ENCODE measurements around the gene GRM4. TPM values are rescaled to one million over a fixed set of nuclear protein-coding genes. Genes with fewer than 3 reads are reported as not detected.

Gene GRM4
- total RNA-seq, 4 donors from 2014 or later = not detected

- no peak for DNase-seq
- Histone ChIP-seq H3K4me3 (no peak overlapping the region), H3K4me1 (no peaks in the 10 kb centered on the region), H3K9me3 (no peaks in the 10 kb centered on the region), H3K27ac (no peak overlapping the region), H3K36me3 (no peaks in the 10 kb centered on the region), H3K27me3 (peaks cover 0 to 65% (median 0%) of the 10 kb centered on the region in 4 donors)
- 64% methylated on average over 8 to 9 of the region's 12 CpGs for WGBS, 2 donors
- TF ChIP-seq CTCF (IDR thresholded peaks at IDR 0.05) = no peak
- TF ChIP-seq POLR2A (IDR thresholded peaks at IDR 0.05) = no peak
- intact Hi-C loops (cut with DNase I) = no loop called here
These were observed 114.1 kb downstream of the GRM4 start for GRCh38 chr6:34031625-34032383.

- no peaks in the 10 kb centered on the region for H3K36me3 ChIP-seq
- no peak for DNase-seq
- 90% methylated on average over 2 of the region's 9 CpGs; no CpG with 5 or more reads in 1 of the 2 donors for WGBS, 2 donors
- no peak for TF ChIP-seq POLR2A (IDR thresholded peaks at IDR 0.05)
- no peak for TF ChIP-seq CTCF (IDR thresholded peaks at IDR 0.05)
- no peak overlapping the region for H3K27ac ChIP-seq
- H3K27me3 ChIP-seq = peaks cover 0 to 66% (median 0%) of the 10 kb centered on the region in 4 donors
- intact Hi-C loops (cut with DNase I) = no loop called here
- H3K4me1 ChIP-seq = no peaks in the 10 kb centered on the region
- no peaks in the 10 kb centered on the region for H3K9me3 ChIP-seq
- H3K4me3 ChIP-seq = no peak overlapping the region
These were observed 114.9 kb downstream of the GRM4 start for GRCh38 chr6:34030831-34031624.

DNA sequence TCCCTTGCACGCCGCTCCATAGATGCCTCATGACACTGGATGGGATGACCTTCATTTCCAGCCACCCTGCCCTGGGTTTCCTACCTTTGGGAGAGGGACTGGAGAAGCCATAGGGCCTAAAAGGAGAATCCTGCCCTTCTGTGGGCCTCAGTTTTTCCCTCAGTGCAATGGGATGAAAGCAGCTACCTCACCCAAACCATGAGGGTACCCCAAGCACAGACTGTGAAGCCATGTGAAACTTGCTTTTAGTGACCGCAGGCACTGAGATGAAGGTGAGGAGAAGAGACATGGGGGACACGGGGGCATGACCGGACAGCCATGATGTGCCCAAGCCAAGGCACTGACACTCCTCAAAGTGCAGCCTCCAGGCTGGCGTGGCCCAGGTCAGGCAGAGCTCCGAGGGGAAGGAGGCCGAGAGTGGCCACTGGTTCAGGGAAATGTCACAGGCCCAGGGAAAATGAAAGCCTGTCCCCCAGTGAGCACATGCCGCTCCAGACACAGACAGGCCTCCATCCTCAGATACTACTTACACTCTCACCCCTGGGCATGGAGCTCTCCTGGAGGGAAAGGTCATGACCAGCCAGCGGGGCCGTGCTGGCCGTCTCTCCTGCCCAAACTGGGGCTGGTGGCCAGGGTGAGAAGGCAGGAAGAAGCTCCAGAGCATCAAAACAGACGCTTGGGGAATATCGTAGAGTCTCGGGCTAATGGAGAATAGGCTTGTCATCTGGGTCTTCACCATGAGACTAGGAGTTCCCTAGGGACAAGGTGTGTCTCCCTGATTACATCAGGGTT is 116.2 kb downstream of the GRM4 start:
- H3K4me3 ChIP-seq = no peak overlapping the region
- H3K36me3 ChIP-seq = no peaks in the 10 kb centered on the region
- intact Hi-C loops (cut with DNase I) = no loop called here
- no peak for DNase-seq
- H3K4me1 ChIP-seq = no peaks in the 10 kb centered on the region
- H3K27ac ChIP-seq = no peak overlapping the region
- H3K9me3 ChIP-seq = no peaks in the 10 kb centered on the region
- no peak for TF ChIP-seq CTCF (IDR thresholded peaks at IDR 0.05)
- no peak for TF ChIP-seq POLR2A (IDR thresholded peaks at IDR 0.05)
- WGBS, 2 donors = 84 to 94% methylated on average over 8 to 13 of the region's 15 CpGs
- H3K27me3 ChIP-seq = peaks cover 0 to 54% (median 0%) of the 10 kb centered on the region in 4 donors

DNA sequence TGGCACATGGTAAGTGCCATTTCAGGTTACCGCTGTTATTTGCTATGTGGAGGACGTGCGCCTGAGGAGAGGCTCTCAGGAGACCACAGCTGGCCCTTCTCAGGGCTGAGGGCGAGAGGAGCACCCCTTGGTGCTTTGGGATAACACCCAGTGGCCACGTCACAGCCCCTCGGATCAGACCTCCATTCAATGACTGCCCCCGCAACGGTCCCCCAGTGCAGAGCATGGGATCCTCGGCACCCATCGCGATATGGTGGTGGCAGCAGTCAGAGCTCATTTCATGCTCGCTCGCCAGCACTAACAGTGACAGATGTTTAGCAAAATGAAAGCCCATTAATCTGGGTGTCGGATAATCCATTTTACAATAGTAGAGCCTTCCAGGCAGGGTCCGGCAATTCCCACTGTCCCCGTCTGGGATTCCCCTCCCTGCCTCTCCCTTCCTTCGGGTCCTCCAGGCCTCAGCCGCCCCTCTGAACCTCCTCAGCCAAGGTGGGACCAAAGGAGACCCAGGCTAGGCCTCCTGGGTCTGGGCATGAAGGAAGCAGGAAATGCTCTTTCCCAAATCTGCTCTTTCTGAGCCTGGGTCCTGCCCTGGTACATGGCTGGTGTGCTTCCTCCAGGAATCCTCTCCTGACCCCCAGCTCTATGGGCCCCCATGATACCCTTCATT is 117.1 kb downstream of the GRM4 start:
- DNase-seq = no peak
- H3K4me1 ChIP-seq = no peaks in the 10 kb centered on the region
- intact Hi-C loops (cut with DNase I) = no loop called here
- H3K9me3 ChIP-seq = no peaks in the 10 kb centered on the region
- TF ChIP-seq CTCF (IDR thresholded peaks at IDR 0.05) (no peak), POLR2A (IDR thresholded peaks at IDR 0.05) (no peak)
- WGBS, 2 donors = 77 to 86% methylated on average over 11 to 18 of the region's 18 CpGs
- H3K36me3 ChIP-seq = no peaks in the 10 kb centered on the region
- H3K4me3 ChIP-seq = no peak overlapping the region
- no peak overlapping the region for H3K27ac ChIP-seq
- H3K27me3 ChIP-seq = peaks cover 0 to 52% (median 0%) of the 10 kb centered on the region in 4 donors
